ENCODE results near the gene LILRA5. TPM values are rescaled to one million over a fixed set of nuclear protein-coding genes. Genes with fewer than 3 reads are reported as not detected.

LILRA5 gene
- total RNA-seq, 1 experiment from 2014 or later = not detected

DNA sequence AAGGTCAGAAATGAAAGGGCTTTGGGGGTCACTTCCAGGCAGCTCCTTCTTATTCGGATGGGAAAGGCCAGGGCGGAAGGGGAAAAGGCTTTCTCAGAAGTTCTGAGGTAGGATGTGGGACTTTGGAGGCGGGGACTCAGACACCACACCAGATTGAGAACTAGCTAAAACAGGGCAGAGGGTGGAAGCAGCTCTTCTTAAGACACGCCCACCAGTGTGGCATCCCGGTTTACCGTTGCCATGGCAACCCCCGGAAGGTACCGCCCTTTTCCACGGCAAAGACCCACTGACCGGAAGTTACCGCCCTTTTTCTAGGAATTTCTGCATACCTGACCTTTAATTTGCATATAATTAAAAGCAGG is 3.8 kb upstream of the LILRA5 start:
- Mint-ChIP-seq H3K4me1 (peaks cover 12% of the 10 kb centered on the region), H3K27me3 (ENCODE audit: low read depth) (peaks cover 21% of the 10 kb centered on the region), H3K9me3 (peaks cover 24% of the 10 kb centered on the region), H3K36me3 (peaks cover 12% of the 10 kb centered on the region), H3K4me3 (no peak overlapping the region), H3K27ac (no peak overlapping the region)
- CTCF ChIA-PET = interaction anchor here (0.5 to 3.6 kb wide), 13 partner anchors 9 to 404 kb away, joined by 3 to 36 read pairs (median 5); partner anchors contain the start of gene MBOAT7
- peak; percentile 91 for ATAC-seq
- POLR2A ChIA-PET = interaction anchor here (0.5 to 1.7 kb wide), 4 partner anchors 51 to 137 kb away, joined by 4 to 9 read pairs (median 6); partner anchors contain the start of gene MBOAT7
- no peak for TF ChIP-seq JUN (CRISPR knock-in tag; IDR thresholded peaks at IDR 0.05)
- no peak for TF ChIP-seq NR2C2 (CRISPR knock-in tag; IDR thresholded peaks at IDR 0.05)
- TF ChIP-seq, protein P1, sequence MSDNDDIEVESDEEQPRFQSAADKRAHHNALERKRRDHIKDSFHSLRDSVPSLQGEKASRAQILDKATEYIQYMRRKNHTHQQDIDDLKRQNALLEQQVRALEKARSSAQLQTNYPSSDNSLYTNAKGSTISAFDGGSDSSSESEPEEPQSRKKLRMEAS (CRISPR knock-in tag; IDR thresholded peaks at IDR 0.05) = no peak
- TF ChIP-seq ZNF263 (CRISPR knock-in tag; IDR thresholded peaks at IDR 0.05; ENCODE audit: low read depth) = no peak
- no peak for TF ChIP-seq GRHL2 (CRISPR knock-in tag; IDR thresholded peaks at IDR 0.05; ENCODE audit: insufficient replicate concordance, severe bottlenecking)
- no peak for TF ChIP-seq ETV6 (CRISPR knock-in tag; IDR thresholded peaks at IDR 0.05)
- TF ChIP-seq ZNF121 (CRISPR knock-in tag; IDR thresholded peaks at IDR 0.05) = no peak
- peak; percentile 86 for DNase-seq (ENCODE audit: low spot score)

DNA sequence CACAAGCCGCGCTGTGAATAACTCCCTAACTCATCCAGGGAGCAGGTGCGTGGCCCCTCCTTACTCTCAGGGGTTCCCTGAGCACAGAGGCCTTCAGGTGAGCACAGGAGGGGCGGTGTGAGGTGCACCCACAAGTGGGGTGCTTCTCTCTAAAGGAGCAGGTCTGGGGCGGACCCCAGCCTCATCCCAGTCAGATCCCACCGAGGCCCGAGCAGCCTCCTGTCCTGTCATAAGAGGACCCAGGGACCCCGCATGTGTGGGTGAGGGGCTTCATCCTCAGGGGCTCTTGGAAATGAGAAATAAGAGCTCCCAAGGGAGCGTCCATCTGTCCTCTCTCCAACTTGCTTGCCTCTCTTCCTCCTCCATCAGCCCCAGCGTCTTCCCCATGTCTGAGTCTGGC is 3.0 kb upstream of the LILRA5 start:
- Mint-ChIP-seq H3K36me3 (peaks cover 4% of the 10 kb centered on the region), H3K27ac (no peak overlapping the region), H3K27me3 (ENCODE audit: low read depth) (peaks cover 18% of the 10 kb centered on the region), H3K9me3 (peaks cover 16% of the 10 kb centered on the region), H3K4me1 (peaks cover 12% of the 10 kb centered on the region), H3K4me3 (no peak overlapping the region)
- ChIA-PET CTCF (interaction anchor here (0.5 to 3.6 kb wide), 5 partner anchors 18 to 151 kb away, joined by 3 to 36 read pairs (median 8); partner anchors contain the start of gene MBOAT7), POLR2A (interaction anchor here (1.3 kb wide), 1 partner anchor 106 kb away, joined by 4 read pairs; no protein-coding TSS in a partner anchor)
- ATAC-seq (no peak), DNase-seq (ENCODE audit: low spot score) (no peak)
- TF ChIP-seq, protein P2, sequence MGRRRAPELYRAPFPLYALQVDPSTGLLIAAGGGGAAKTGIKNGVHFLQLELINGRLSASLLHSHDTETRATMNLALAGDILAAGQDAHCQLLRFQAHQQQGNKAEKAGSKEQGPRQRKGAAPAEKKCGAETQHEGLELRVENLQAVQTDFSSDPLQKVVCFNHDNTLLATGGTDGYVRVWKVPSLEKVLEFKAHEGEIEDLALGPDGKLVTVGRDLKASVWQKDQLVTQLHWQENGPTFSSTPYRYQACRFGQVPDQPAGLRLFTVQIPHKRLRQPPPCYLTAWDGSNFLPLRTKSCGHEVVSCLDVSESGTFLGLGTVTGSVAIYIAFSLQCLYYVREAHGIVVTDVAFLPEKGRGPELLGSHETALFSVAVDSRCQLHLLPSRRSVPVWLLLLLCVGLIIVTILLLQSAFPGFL (CRISPR knock-in tag; IDR thresholded peaks at IDR 0.05; ENCODE audit: borderline replicate concordance) = no peak
- TF ChIP-seq, protein P3, sequence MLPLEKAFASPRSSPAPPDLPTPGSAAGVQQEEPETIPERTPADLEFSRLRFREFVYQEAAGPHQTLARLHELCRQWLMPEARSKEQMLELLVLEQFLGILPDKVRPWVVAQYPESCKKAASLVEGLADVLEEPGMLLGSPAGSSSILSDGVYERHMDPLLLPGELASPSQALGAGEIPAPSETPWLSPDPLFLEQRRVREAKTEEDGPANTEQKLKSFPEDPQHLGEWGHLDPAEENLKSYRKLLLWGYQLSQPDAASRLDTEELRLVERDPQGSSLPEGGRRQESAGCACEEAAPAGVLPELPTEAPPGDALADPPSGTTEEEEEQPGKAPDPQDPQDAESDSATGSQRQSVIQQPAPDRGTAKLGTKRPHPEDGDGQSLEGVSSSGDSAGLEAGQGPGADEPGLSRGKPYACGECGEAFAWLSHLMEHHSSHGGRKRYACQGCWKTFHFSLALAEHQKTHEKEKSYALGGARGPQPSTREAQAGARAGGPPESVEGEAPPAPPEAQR (CRISPR knock-in tag; IDR thresholded peaks at IDR 0.05) = no peak
- TF ChIP-seq MYBL2 (CRISPR knock-in tag; IDR thresholded peaks at IDR 0.05) = no peak

DNA sequence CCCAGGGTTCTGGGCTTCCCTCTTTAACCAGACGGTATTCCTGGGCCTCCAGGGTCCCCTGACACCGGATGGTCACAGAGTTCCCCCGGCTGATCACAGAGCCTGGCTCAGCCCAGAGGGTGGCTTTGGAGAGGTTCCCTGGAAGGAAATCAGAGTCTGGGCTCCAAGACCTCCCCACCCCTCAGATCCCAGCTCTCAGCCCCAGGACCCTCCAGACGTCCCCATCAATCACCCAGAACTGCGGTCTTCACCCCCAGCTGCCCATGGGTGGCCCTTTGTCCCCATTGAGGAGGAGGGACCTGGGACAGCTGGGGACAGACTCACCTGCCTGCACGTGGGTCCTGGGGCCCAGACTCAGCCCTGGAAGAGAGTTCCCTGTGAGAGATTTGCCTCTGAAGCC is 955 bp downstream of the LILRA5 start:
- TF ChIP-seq NFE2L1 (CRISPR knock-in tag; IDR thresholded peaks at IDR 0.05) (no peak), TCF7 (CRISPR knock-in tag; IDR thresholded peaks at IDR 0.05; ENCODE audit: low read depth) (no peak)
- ChIA-PET POLR2A (no interaction called here), CTCF (interaction anchor here (1.9 kb wide), 1 partner anchor 14 kb away, joined by 6 read pairs; no protein-coding TSS in a partner anchor)
- Mint-ChIP-seq H3K4me1 (peaks cover 6% of the 10 kb centered on the region), H3K27ac (no peak overlapping the region), H3K27me3 (ENCODE audit: low read depth) (peaks cover 18% of the 10 kb centered on the region; the same call in 1 of the 2 replicates), H3K9me3 (peaks cover 10% of the 10 kb centered on the region), H3K36me3 (no peaks in the 10 kb centered on the region), H3K4me3 (no peak overlapping the region)
- no peak for DNase-seq (ENCODE audit: low spot score)
- no peak for ATAC-seq

DNA sequence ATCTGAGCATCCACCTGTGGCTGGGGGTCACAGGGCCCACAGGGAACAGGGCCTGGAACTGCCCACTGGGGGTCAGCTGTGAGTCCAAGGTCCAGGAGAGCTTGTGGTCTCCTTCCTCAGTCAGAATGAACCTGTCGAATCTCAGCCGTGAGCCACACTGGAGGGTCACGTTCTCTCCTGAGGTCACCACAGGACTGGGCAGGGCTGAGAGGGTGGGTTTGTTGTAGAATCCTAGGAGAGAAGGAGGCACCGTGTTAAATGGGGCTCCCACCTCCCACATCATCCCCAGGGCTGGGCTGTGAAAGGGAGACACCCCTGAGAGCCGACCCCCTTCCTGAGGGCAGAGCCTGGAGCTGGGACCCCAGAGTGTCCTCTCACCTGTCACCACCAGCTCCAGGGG is 1.5 kb downstream of the LILRA5 start:
- Mint-ChIP-seq H3K4me1 (peaks cover 4% of the 10 kb centered on the region; the same call in 1 of the 2 replicates), H3K4me3 (no peak overlapping the region), H3K36me3 (no peaks in the 10 kb centered on the region), H3K9me3 (peaks cover 14% of the 10 kb centered on the region), H3K27ac (no peak overlapping the region), H3K27me3 (ENCODE audit: low read depth) (peaks cover 18% of the 10 kb centered on the region)
- DNase-seq (ENCODE audit: low spot score) (no peak), ATAC-seq (no peak)
- CTCF ChIA-PET = interaction anchor here (0.7 to 1.9 kb wide), 2 partner anchors 14 to 1376 kb away, joined by 3 to 6 read pairs; no protein-coding TSS in a partner anchor
- TF ChIP-seq, protein P4, sequence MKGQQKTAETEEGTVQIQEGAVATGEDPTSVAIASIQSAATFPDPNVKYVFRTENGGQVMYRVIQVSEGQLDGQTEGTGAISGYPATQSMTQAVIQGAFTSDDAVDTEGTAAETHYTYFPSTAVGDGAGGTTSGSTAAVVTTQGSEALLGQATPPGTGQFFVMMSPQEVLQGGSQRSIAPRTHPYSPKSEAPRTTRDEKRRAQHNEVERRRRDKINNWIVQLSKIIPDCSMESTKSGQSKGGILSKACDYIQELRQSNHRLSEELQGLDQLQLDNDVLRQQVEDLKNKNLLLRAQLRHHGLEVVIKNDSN (CRISPR knock-in tag; IDR thresholded peaks at IDR 0.05) = no peak
- 0 out of 2 replicates have a peak, but pooled peaks have one; percentile 27 for TF ChIP-seq IRF2 (CRISPR knock-in tag; IDR thresholded peaks at IDR 0.05; ENCODE audit: borderline replicate concordance, low read depth)
- POLR2A ChIA-PET = no interaction called here

Data from WTC11 (cell line).